ENCODE data around the gene TRABD2B. TPM values are rescaled to one million over a fixed set of nuclear protein-coding genes. Genes with fewer than 3 reads are reported as not detected.

TRABD2B gene
- total and polyA plus RNA-seq, 2 experiments from 2014 or later: not detected

- no peak for DNase-seq
- Histone ChIP-seq H3K4me3 (no peak overlapping the region), H3K4me1 (ENCODE audit: insufficient read depth) (no peaks in the 10 kb centered on the region), H3K9me3 (ENCODE audit: low read depth) (no peaks in the 10 kb centered on the region), H3K9me2 (ENCODE audit: insufficient read depth) (no peaks in the 10 kb centered on the region), H4K20me1 (ENCODE audit: insufficient read depth) (no peaks in the 10 kb centered on the region), H3K27ac (no peak overlapping the region), H3F3A (ENCODE audit: insufficient read depth) (no peaks in the 10 kb centered on the region), H3K79me2 (ENCODE audit: insufficient read depth) (no peaks in the 10 kb centered on the region), H3K36me3 (ENCODE audit: low read depth) (no peaks in the 10 kb centered on the region), H3K4me2 (ENCODE audit: unreplicated experiment) (no peak overlapping the region), H2AFZ (no peak overlapping the region), H3K27me3 (replicated peaks; ENCODE audit: insufficient read depth) (no peaks in the 10 kb centered on the region), H3K9ac (no peak overlapping the region)
- WGBS, 2 experiments (ENCODE audit: low coverage in 1 of 2, low lambda C conversion rate in 2 of 2, missing lambda C conversion rate in 2 of 2): 46 to 51% methylated on average over 6 of the region's 6 CpGs
- in situ Hi-C loops (cut with MboI): no loop called here
- TF ChIP-seq EZH2phosphoT487 (IDR thresholded peaks at IDR 0.05; ENCODE audit: insufficient read depth, low read depth): no peak
- TF ChIP-seq EZH2 (IDR thresholded peaks at IDR 0.05; ENCODE audit: insufficient read depth, poor library complexity, severe bottlenecking): no peak
Measured at GRCh38 chr1:47898133-47898845, 98.9 kb downstream of the TRABD2B start.

- H3K27ac ChIP-seq: no peak overlapping the region
- H3K9ac ChIP-seq: no peak overlapping the region
Measured at GRCh38 chr1:47895279-47896125, 101.7 kb downstream of the TRABD2B start.

GRCh38 chr1:47894410-47895278 is 102.5 kb downstream of the TRABD2B start:
- Histone ChIP-seq H3K4me3 (no peak overlapping the region), H3K79me2 (ENCODE audit: insufficient read depth) (no peaks in the 10 kb centered on the region), H3K9me2 (ENCODE audit: insufficient read depth) (no peaks in the 10 kb centered on the region), H3K36me3 (ENCODE audit: low read depth) (no peaks in the 10 kb centered on the region), H3K4me1 (ENCODE audit: insufficient read depth) (no peaks in the 10 kb centered on the region), H3K27ac (no peak overlapping the region), H3K9me3 (ENCODE audit: low read depth) (no peaks in the 10 kb centered on the region), H3K9ac (no peak overlapping the region), H4K20me1 (ENCODE audit: insufficient read depth) (no peaks in the 10 kb centered on the region), H3K4me2 (ENCODE audit: unreplicated experiment) (no peak overlapping the region), H3F3A (ENCODE audit: insufficient read depth) (no peaks in the 10 kb centered on the region), H2AFZ (no peak overlapping the region), H3K27me3 (replicated peaks; ENCODE audit: insufficient read depth) (no peaks in the 10 kb centered on the region)
- in situ Hi-C loops (cut with MboI): no loop called here
- TF ChIP-seq EZH2phosphoT487 (IDR thresholded peaks at IDR 0.05; ENCODE audit: insufficient read depth, low read depth) (no peak), EZH2 (IDR thresholded peaks at IDR 0.05; ENCODE audit: insufficient read depth, poor library complexity, severe bottlenecking) (no peak)
- DNase-seq: peak; percentile 80
- 29 to 30% methylated on average over 11 of the region's 11 CpGs for WGBS, 2 experiments (ENCODE audit: low coverage in 1 of 2, low lambda C conversion rate in 2 of 2, missing lambda C conversion rate in 2 of 2)

More at GRCh38 chr1:47895279-47896125, 101.7 kb downstream of the TRABD2B start:
- no peak for DNase-seq
- no peaks in the 10 kb centered on the region for H3K27me3 ChIP-seq (replicated peaks; ENCODE audit: insufficient read depth)
- no peaks in the 10 kb centered on the region for H3K79me2 ChIP-seq (ENCODE audit: insufficient read depth)
- no peaks in the 10 kb centered on the region for H3K4me1 ChIP-seq (ENCODE audit: insufficient read depth)
- H3K9me2 ChIP-seq (ENCODE audit: insufficient read depth): no peaks in the 10 kb centered on the region
- H4K20me1 ChIP-seq (ENCODE audit: insufficient read depth): no peaks in the 10 kb centered on the region
- in situ Hi-C loops (cut with MboI): no loop called here
- H2AFZ ChIP-seq: no peak overlapping the region
- TF ChIP-seq EZH2phosphoT487 (IDR thresholded peaks at IDR 0.05; ENCODE audit: insufficient read depth, low read depth) (no peak), EZH2 (IDR thresholded peaks at IDR 0.05; ENCODE audit: insufficient read depth, poor library complexity, severe bottlenecking) (no peak)
- WGBS, 2 experiments (ENCODE audit: low coverage in 1 of 2, low lambda C conversion rate in 2 of 2, missing lambda C conversion rate in 2 of 2): 83 to 85% methylated on average over 10 of the region's 10 CpGs
- no peaks in the 10 kb centered on the region for H3F3A ChIP-seq (ENCODE audit: insufficient read depth)
- H3K9me3 ChIP-seq (ENCODE audit: low read depth): no peaks in the 10 kb centered on the region
- H3K36me3 ChIP-seq (ENCODE audit: low read depth): no peaks in the 10 kb centered on the region
- H3K4me3 ChIP-seq: no peak overlapping the region
- no peak overlapping the region for H3K4me2 ChIP-seq (ENCODE audit: unreplicated experiment)

GRCh38 chr1:47893412-47893811 is 103.8 kb downstream of the TRABD2B start:
- in situ Hi-C loops (cut with MboI): no loop called here
- TF ChIP-seq EZH2 (IDR thresholded peaks at IDR 0.05; ENCODE audit: insufficient read depth, poor library complexity, severe bottlenecking) (no peak), EZH2phosphoT487 (IDR thresholded peaks at IDR 0.05; ENCODE audit: insufficient read depth, low read depth) (no peak)
- WGBS, 2 experiments (ENCODE audit: low coverage in 1 of 2, low lambda C conversion rate in 2 of 2, missing lambda C conversion rate in 2 of 2): 65 to 67% methylated on average over 4 of the region's 4 CpGs
- H3K27me3 ChIP-seq (replicated peaks; ENCODE audit: insufficient read depth): no peaks in the 10 kb centered on the region
- no peaks in the 10 kb centered on the region for H4K20me1 ChIP-seq (ENCODE audit: insufficient read depth)
- H3K36me3 ChIP-seq (ENCODE audit: low read depth): no peaks in the 10 kb centered on the region
- H2AFZ ChIP-seq: no peak overlapping the region
- H3K4me2 ChIP-seq (ENCODE audit: unreplicated experiment): no peak overlapping the region
- H3K9me2 ChIP-seq (ENCODE audit: insufficient read depth): no peaks in the 10 kb centered on the region
- no peaks in the 10 kb centered on the region for H3K9me3 ChIP-seq (ENCODE audit: low read depth)
- no peak overlapping the region for H3K27ac ChIP-seq
- H3K4me1 ChIP-seq (ENCODE audit: insufficient read depth): no peaks in the 10 kb centered on the region
- no peaks in the 10 kb centered on the region for H3K79me2 ChIP-seq (ENCODE audit: insufficient read depth)
- no peak for DNase-seq
- no peak overlapping the region for H3K9ac ChIP-seq
- H3K4me3 ChIP-seq: no peak overlapping the region
- H3F3A ChIP-seq (ENCODE audit: insufficient read depth): no peaks in the 10 kb centered on the region

All from GM23248 (cell line).